GM21576 (cell line): ENCODE measurements around the gene CDH12.
"Not testable (repeated sequence)": the region's sequence is repeated elsewhere in the genome, so short reads cannot be mapped to it uniquely, and the experiment has no call there.

ENCODE experiments used
- ATAC-seq: cut with Tn5 transposase; IDR thresholded peaks from one replicate; pipeline ENCODE4 v1.9.1; 2021; ENCODE audit warnings: mild to moderate bottlenecking, moderate library complexity; ENCODE audit not compliant: unreplicated experiment

The CDH12 gene

DNA sequence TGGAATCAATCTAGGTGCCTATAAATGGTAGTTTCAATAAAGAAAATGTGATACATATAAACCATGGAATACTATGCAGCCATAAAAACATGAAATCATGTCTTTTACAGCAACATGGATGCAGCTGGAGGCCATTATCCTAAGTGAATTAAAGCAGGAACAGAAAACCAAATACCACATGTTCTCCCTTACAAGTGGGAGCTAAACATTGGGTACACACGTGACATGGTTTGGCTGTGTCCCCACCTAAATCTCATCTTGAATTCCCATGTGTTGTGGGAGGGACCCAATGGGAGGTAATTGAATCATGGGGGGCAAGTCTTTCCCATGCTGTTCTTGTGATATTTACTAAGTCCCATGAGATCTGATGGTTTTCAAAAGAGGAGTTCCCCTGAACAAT is 78.9 kb downstream of the CDH12 start:
- not testable (repeated sequence) for ATAC-seq

DNA sequence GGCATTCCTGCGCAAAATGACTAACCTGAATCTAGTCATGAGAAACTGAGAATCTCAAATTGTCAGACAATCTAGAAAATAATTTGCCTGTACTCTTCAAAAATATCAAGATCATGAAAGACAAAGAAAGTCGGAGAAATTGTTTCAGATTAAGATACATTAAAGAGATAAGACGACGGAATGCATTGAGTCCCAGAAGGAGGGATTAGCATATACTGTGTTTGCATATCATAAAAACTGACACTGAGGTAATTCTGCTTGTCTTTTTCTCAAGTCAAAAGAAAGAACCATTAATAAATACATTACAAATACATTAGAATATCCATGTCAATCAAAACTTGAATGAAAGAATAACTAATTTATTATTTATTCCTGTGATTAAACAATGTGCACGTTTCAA is 88.4 kb downstream of the CDH12 start:
- ATAC-seq = no peak

DNA sequence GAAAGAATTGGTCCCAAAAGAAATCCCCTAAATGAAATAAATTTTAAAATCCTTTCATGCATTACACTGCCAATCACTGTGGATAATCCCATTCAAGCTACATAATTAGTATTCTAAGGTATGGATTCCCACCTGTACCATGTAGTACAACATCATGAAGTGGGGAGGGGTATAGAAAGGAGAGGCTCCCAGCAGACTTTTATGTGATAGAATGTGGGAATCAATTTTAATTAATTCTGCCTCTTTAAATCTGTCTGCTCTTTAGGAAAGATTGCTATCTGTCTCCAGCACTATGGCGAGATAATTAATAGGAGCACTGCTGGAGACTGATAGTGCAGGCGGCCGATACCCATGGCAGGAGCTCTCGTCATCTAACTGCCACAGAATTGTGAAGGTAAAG is 95.4 kb downstream of the CDH12 start:
- ATAC-seq = no peak

DNA sequence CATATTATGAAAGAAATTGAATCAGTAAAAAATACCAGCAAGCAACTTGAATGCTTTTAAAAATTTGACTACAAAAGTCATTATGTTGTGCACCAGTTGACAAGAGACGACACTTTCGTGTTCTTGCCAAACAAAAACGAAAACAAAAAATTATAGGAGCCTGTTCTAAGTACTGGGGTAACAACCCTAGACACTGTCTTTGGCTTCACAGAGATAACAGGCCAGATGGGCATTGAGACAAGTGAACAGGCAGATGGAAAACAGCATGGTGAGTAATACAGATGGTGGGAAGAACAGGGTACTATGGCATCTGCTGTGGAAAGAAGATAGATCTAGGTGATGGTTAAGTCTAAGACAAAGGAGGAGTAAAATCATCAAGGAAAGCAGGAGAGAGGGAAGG is 99.0 kb downstream of the CDH12 start:
- no peak for ATAC-seq

DNA sequence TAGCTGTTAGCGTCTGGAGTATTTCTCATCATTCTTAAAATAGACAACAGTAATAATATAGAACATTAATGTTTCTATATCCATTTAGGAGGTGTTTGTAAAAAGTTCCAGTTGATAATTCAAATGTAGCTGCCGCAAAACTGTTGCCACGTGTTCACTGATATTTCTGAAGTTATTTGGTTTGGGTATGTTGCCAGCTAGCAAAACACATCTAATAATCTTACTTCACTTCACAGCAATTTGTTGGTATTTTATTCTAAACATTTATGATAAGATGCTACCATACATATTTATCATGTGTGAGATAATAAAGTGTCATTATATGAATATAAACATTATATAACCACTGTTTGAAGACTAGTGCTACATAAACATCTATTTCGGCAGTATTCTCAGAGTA is 101.6 kb downstream of the CDH12 start:
- ATAC-seq = no peak

DNA sequence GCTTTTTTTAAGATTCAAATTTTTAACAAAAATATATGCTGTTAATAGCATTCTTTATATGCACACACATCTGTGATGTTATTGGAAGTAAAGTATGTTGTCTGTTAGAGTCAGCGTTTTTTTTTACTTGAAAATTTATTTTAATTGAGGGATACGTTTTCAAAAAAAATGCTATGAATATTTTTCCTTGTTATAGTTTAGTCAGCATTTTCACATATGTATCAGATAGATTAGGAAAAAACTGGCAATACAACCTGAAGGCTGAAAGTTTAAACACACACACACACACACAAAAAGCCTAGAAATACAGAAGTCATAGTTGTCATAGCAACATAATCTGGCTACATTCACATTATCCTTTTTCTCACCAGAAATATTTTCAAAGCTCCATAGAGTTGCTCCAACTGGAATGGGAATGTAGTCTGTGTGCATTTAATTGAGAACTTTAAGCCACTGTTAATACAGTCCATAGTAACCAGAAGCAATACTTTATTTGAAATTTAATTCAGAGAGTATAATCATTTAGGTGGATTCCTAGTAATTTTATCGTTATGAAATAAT is 116.6 kb downstream of the CDH12 start:
- no peak for ATAC-seq

DNA sequence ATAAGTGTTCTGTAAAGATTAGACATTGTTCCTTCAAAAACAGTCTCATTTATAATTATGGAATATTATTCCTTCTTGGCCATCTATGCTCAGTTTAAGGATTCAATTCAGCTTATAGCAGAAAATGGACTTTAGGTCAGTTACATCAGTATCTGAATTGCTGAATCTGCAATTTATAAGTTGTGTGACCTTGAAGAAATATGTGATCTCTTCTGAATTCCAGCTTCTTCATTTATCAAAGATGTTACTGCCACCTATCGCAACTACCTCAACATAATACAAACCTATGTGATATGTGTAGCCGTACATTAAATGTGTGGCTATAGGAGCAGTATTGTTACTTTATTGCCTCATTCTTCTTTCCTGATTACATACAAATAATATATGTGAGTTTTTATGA is 118.2 kb downstream of the CDH12 start:
- ATAC-seq = no peak

DNA sequence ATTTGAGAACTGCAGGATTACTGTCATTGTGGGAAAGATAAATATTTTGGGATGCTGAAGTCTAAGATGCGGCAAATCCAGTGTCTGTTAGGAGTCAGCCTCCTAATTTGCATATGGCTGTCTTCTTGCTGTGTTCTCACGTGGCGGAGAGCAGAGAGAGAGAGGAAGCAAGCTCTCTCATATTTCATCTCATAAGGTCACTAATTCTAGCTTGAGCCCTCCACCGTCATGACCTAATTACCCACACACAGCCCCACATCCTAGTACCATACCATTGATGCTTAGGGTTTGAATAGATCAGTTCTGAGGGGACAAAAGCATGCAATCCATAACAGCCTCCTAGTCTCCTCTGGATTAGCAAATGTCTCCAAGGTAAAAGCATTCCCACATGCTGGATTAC is 124.5 kb downstream of the CDH12 start:
- no peak for ATAC-seq

DNA sequence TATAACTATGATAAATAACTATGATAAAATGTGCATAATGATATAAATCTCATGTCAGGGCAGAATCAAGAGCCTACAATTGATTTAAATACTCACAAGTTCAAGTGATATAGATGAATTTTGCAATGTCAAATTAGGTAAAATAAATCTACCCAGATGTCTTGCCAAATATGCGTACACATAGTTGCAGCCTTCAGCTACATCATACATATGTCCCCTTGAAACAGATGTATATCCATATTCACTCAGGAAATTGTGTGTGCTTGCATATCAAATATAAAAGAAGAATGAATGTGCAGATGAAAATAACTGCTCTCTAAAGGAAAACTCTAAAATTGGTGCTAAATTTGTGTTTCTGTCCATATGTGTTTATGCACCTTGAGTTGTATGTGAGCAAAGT is 130.7 kb downstream of the CDH12 start:
- no peak for ATAC-seq

DNA sequence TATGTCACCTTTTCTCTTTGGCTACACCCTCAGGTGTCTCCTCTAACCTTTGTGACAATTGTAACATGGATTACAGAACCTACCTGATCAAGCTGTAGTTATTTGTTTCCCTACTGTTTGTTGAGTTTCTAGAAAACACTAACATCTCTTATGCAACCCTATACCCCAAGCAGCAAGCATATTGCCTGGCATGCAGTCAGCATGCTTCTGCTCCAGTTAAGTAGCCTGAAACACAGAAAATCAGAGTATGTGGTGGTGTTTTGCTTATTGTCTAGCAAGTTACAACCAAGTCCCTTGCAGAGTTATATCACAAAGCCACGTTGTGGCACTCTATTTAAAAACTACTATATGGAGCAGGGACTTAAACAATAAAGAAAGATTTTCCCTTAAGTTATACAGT is 131.1 kb downstream of the CDH12 start:
- ATAC-seq = no peak

DNA sequence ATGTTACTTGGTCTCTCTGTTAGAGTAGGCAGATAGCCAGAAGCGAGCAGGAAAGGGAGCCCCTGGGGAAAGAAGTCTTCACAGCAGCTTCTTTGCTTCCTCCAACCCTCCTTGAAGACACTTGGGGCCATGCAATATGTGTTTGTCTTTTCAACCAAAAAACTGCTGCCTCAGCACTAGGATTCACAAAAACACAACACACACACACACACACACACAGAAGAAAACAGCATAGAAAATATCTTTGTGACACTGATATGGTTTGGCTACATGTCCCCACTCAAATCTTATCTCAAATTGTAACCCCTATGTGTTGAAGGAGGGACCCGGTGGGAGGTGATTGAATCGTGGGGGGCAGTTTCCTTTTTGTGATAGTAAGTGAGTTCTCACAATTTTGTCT is 133.3 kb downstream of the CDH12 start:
- ATAC-seq = no peak

DNA sequence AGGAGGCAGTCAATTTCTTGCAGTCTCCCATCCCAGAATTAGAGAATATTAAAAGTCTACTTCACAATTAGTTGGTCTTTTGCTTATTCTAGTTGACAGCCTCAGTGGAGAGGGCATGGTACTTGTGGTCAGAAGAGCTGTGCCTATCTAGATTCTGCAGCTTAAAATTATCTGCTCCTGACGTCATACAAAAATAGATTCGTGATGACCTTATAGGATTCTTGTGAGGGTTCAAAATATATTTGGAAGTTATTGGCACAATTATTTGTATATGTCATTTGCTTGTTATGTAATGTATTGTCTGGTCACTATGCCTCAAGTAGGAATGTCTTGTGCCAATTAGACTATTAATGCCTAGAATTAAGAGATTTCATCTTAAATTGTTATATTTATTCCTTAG is 142.5 kb downstream of the CDH12 start:
- ATAC-seq = no peak

DNA sequence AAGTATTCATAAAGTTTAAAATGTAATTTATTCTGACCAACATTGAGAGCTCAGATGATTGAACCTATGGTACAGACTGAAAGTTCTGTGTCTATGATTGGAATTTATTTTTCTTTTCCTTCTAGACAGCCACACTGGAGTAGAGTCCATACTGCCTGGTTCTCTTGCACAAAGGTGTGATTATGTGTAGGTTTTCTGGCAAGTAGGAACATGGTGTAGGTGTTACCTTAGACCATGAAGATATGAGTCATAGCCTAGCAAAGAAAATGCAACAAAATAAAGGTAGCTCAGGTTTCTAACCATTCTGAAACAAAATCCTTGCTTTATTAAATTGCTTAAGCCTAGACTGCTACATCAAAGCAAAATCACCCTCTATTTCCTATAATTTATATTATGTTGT is 143.4 kb downstream of the CDH12 start:
- no peak for ATAC-seq

DNA sequence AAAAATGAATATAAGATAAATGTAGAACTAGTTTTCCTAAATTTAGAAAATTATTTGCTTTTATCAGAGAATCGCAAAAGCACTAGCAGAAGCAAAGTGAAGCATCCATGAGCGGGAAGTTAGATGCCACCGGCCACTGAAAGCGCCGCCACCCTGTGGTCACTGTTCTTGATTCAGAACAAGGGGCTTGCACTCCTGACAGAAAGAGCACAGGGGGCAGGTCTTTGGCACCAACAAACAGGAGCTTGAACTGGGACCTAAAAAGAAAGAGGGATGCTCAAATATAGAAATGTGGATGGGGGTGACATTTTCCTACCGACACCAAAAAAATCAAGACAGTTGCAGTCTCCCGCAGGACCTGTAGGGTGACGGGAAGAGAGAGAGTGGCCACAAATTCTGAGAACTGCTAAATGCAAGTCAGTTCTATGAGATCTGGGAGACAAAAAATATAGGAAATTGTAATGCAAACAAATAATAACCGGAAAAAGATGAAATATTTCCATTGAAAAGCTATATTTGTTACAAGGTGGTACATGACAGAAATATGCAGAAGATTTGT is 144.3 kb downstream of the CDH12 start:
- no peak for ATAC-seq

DNA sequence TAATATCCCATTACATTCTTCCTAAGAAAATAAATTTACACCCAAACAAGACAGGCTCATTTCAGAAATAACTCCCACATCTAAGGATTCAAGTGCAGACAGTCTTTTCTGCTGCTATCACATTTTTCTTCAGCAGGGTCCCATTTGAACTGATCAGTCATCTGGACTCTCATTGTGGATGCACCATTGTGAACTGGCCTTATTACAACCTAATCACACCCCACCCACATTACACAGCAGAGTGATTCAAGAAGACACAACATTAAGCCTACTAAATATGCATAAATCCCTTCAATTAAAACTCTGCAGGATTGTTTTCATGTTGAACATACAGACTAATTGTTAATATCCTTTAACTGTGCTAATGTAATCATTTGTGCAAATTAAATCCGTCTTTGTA is 146.2 kb downstream of the CDH12 start:
- ATAC-seq = no peak

DNA sequence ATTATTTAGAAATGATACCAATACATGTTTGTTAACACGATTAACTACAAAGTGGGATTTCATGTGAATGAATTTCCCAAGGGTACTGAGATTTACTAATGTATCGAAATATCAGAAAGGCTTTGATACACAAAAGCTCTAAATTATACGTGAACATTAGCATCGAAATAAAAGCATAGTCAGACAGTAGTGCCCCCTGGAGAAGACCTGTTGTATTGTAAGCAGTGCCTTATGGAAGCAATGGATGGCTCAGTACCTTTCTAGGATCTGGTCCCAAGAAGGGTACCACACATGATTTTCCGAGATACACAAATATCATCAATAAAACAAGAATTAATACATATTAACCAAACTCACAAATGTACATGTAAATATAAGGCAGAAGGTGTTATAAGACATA is 153.8 kb downstream of the CDH12 start:
- no peak for ATAC-seq

DNA sequence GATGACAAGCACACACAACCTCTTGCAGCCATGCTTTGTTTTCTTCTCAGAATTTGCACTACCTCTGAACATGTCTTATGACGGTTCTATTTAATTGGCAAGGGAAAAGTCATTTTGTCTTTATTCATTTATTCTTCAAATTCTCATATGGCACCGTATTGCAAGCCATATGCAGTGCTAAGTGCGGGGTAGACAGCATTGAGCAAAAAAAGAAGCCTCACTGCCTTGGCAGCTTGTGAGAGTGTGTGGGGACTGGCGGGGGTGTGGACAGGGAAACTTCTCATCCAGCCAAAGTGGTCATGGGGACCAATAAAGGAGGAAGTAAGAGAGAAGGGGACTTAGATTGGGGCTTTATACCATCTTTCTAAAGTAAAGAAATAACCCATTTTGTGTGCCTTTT is 160.0 kb downstream of the CDH12 start:
- no peak for ATAC-seq

DNA sequence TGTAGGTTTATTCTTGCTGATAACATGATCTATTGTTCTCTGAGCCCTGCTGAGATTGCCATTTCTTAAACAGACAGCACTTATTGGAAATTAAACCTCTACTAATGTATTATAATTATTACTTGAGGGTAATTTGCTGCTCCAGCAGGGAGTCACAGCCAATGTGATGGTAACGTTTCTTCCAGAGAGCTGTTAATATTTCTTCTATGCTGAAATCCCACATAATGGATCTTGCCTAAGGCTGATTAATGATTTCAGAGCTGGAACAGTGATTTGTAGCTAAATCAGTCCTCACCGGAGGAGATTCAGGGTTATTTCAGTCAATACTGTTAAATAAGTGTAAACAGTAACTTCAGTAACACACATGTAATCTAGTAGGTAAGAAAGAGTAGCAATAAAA is 170.1 kb downstream of the CDH12 start:
- ATAC-seq = no peak

DNA sequence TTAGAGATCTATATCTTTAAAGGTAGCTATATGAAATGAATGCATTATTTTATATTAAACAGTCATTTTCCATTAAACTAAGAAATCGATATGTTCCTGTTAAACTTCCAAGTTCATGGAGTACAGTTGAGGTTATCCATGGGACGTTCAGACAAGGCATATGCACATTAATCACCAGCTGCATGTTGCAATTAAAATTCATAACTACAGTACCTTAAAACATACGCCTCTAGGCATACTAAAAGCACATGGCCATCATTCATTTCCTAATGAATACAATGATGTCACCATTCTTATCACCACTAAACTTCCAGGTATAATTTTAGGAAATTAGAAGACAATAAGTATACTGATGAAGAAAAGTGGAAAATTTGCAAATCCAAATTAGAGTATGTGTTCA is 174.3 kb downstream of the CDH12 start:
- ATAC-seq = no peak

DNA sequence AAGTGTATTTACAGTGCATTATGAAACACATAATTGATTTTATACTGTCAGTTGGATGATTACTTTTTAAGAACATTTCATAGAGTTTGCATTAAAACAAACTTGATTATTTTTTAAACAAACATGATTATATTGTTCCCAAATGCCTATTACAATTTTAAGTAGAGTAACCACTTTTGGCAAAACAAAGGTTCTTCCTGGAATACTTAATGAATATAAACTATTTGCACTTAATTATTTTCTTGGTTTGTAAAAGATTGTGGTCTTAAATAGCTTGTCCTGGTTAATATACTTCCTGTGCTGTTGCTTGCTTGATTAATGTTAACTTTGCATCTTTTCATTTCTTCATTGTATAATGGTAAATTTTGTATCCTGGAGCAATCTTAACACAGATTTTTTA is 180.0 kb downstream of the CDH12 start:
- no peak for ATAC-seq

DNA sequence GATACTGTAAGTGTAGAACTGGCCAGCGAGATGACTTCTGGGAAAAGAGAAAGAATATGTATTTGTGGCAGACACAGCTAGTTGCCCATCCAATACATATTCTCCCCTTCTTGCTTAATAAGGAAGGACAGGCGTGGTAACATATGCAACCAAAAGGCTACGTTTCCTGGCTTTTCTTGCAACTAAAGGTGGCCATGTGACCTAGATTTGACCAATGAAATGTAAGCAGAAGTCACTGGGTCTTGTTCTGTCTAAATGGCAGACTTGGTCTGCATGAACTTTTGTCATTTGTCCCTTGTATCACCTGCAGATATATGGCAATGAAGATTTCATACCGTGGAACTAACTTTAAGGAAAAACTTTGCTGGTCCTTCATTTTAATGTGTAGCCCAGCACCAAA is 183.8 kb downstream of the CDH12 start:
- ATAC-seq = no peak

DNA sequence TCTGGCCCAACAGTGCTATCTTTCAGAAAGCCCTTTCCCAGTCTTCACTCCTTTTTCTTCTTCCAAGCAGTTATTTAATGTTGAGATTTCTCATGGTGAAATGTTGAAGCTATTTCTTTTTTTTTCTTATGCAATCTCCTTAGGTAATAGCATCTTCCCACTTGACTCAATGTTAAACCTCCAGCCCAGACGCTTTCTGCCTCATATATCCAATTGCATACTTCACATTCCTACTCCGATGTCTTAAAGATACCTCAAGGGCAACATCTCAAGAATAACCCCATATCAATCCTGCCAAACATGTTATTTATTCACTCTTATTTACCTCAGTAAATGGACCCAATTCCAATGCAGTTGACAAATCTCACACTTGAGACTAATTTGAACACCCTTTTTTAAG is 187.3 kb downstream of the CDH12 start:
- ATAC-seq = no peak

DNA sequence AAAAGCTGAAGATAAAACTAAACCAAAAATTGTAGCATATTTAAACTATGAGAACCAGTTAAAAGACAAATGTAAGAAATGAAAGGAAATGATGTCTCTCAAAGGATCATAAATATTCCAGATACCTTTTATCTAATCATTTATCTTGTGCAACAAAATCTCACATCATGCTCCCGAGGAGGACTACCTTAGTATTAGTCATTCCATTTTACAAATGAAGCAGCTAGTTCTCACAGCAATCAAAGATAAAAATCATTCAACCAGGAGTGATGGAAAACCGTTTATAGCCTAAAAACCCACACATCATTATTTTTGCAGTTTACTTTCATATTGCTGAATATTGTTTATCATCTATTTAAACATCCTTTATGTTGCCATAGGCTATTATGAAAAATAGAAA is 190.0 kb downstream of the CDH12 start:
- ATAC-seq = no peak

DNA sequence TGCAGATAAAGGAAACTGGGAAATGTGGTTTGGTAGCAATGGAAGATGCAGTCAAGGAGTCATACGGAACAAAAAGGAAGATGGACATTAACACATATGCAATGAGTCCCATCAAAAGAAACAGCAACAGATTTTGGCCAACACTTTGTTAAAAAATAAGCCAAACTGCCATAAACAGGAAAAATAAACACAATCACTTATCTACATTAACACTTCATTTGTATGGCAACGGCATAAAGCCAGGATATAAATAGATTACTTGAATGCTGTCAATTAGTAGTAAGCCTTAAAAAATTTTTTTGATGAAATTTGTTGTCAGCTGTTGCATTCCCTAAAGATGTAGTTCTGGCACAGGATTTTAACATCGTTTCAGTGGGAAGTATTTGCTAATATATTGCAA is 190.8 kb downstream of the CDH12 start:
- no peak for ATAC-seq
